ENCODE results near the gene TPTE2. TPM values are rescaled to one million over a fixed set of nuclear protein-coding genes. Genes with fewer than 3 reads are reported as not detected.
"Not testable (repeated sequence)": the region's sequence is repeated elsewhere in the genome, so short reads cannot be mapped to it uniquely, and the experiment has no call there.

Gene TPTE2
- total and polyA plus RNA-seq, 2 donors (not counting 1 experiment from before 2014, with no cell fraction given) = not detected

- H3K27ac ChIP-seq (ENCODE audit: insufficient read depth, low read length); DNase-seq (ENCODE audit: low read depth in 2 of 2); H3K9me3 ChIP-seq (ENCODE audit: control insufficient read depth, insufficient read depth, low read depth, low read length); H4K20me1 ChIP-seq (ENCODE audit: control insufficient read depth, extremely low read depth, insufficient read depth, low read length); H2AFZ ChIP-seq (ENCODE audit: low read length); H3K4me2 ChIP-seq (ENCODE audit: extremely low read depth, insufficient read depth, low read length); H3K36me3 ChIP-seq (ENCODE audit: control insufficient read depth, insufficient read depth, low read length); H3K4me1 ChIP-seq (ENCODE audit: control insufficient read depth, extremely low read depth, insufficient read depth, low read length); H3K27me3 ChIP-seq (ENCODE audit: control insufficient read depth, insufficient read depth, low read length); H3K9ac ChIP-seq (ENCODE audit: insufficient read depth, low read length); H3K79me2 ChIP-seq (ENCODE audit: control insufficient read depth, insufficient read depth, low read length); H3K4me3 ChIP-seq (replicated peaks in 1 of 4; ENCODE audit: control extremely low read depth in 1 of 4, insufficient read depth in 1 of 4, low read depth in 3 of 4, low read length in 4 of 4): not testable (repeated sequence)
These were observed 148.8 kb downstream of the TPTE2 start for GRCh38 chr13:19412494-19412893.

GRCh38 chr13:19382746-19383511, 178.4 kb downstream of the TPTE2 start:
- H3K4me3 ChIP-seq (replicated peaks in 1 of 4; ENCODE audit: control extremely low read depth in 1 of 4, insufficient read depth in 1 of 4, low read depth in 3 of 4, low read length in 4 of 4); H3K27me3 ChIP-seq (ENCODE audit: control insufficient read depth, insufficient read depth, low read length); H3K27ac ChIP-seq (ENCODE audit: insufficient read depth, low read length); H3K79me2 ChIP-seq (ENCODE audit: control insufficient read depth, insufficient read depth, low read length); H3K36me3 ChIP-seq (ENCODE audit: control insufficient read depth, insufficient read depth, low read length); H3K9me3 ChIP-seq (ENCODE audit: control insufficient read depth, insufficient read depth, low read depth, low read length); H4K20me1 ChIP-seq (ENCODE audit: control insufficient read depth, extremely low read depth, insufficient read depth, low read length); DNase-seq (ENCODE audit: low read depth in 2 of 2); H3K4me1 ChIP-seq (ENCODE audit: control insufficient read depth, extremely low read depth, insufficient read depth, low read length); H3K9ac ChIP-seq (ENCODE audit: insufficient read depth, low read length); H3K4me2 ChIP-seq (ENCODE audit: extremely low read depth, insufficient read depth, low read length); H2AFZ ChIP-seq (ENCODE audit: low read length): not testable (repeated sequence)

DNA sequence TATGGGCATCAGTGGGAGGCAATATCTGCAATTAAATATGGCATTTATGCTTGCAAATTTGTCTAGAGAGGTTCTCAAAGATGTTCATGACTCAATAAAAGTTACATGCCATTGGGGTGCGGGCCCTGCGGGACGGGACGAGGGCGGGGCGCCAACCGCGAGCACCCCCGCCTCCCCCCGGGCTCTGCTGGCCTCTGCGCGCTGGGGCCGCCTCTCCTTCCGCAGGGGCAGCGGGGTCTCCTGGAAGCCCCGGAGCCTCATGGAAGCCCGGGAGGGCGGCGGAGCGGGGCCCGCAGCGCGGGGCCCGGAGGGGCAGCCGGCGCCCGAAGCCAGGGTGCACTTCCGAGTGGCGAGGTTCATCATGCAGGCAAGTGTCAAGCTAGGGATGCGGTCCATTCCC, 179.2 kb downstream of the TPTE2 start:
- H3K4me2 ChIP-seq (ENCODE audit: extremely low read depth, insufficient read depth, low read length) = no peak overlapping the region
- H4K20me1 ChIP-seq (ENCODE audit: control insufficient read depth, extremely low read depth, insufficient read depth, low read length) = no peaks in the 10 kb centered on the region
- H3K9ac ChIP-seq (ENCODE audit: insufficient read depth, low read length) = no peak overlapping the region
- H3K27me3 ChIP-seq (ENCODE audit: control insufficient read depth, insufficient read depth, low read length) = no peaks in the 10 kb centered on the region
- H3K27ac ChIP-seq (ENCODE audit: insufficient read depth, low read length) = no peak overlapping the region
- H2AFZ ChIP-seq (ENCODE audit: low read length) = no peak overlapping the region
- H3K4me1 ChIP-seq (ENCODE audit: control insufficient read depth, extremely low read depth, insufficient read depth, low read length) = no peaks in the 10 kb centered on the region
- H3K4me3 ChIP-seq (replicated peaks in 1 of 4; ENCODE audit: control extremely low read depth in 1 of 4, insufficient read depth in 1 of 4, low read depth in 3 of 4, low read length in 4 of 4) = no peak overlapping the region
- H3K79me2 ChIP-seq (ENCODE audit: control insufficient read depth, insufficient read depth, low read length) = no peaks in the 10 kb centered on the region
- TF ChIP-seq, protein P1, sequence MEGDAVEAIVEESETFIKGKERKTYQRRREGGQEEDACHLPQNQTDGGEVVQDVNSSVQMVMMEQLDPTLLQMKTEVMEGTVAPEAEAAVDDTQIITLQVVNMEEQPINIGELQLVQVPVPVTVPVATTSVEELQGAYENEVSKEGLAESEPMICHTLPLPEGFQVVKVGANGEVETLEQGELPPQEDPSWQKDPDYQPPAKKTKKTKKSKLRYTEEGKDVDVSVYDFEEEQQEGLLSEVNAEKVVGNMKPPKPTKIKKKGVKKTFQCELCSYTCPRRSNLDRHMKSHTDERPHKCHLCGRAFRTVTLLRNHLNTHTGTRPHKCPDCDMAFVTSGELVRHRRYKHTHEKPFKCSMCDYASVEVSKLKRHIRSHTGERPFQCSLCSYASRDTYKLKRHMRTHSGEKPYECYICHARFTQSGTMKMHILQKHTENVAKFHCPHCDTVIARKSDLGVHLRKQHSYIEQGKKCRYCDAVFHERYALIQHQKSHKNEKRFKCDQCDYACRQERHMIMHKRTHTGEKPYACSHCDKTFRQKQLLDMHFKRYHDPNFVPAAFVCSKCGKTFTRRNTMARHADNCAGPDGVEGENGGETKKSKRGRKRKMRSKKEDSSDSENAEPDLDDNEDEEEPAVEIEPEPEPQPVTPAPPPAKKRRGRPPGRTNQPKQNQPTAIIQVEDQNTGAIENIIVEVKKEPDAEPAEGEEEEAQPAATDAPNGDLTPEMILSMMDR (conservative IDR thresholded peaks at IDR 0.05 in 1 of 2, IDR thresholded peaks at IDR 0.05 in 1 of 2; ENCODE audit: low read depth in 1 of 2, low read length in 2 of 2) = no peak
- TF ChIP-seq EZH2 (IDR thresholded peaks at IDR 0.05; ENCODE audit: low read length, missing control alignments) = no peak
- no peaks in the 10 kb centered on the region for H3K36me3 ChIP-seq (ENCODE audit: control insufficient read depth, insufficient read depth, low read length)
- DNase-seq (ENCODE audit: low read depth in 2 of 2) = no peak
- no peaks in the 10 kb centered on the region for H3K9me3 ChIP-seq (ENCODE audit: control insufficient read depth, insufficient read depth, low read depth, low read length)

Other genes starting within 250 kb of the TPTE2 start
- 18.3 and 18.7 TPM in 2 replicates for gene MPHOSPH8, start 72.1 kb upstream of the TPTE2 start, total RNA-seq
- gene MPHOSPH8, start 72.1 kb upstream of the TPTE2 start, polyA plus RNA-seq = 16.6 and 18.8 TPM in 2 replicates
- gene PSPC1, start 221.4 kb upstream of the TPTE2 start, total RNA-seq = 52.8 and 56.2 TPM in 2 replicates
- gene PSPC1, start 221.4 kb upstream of the TPTE2 start, polyA plus RNA-seq = 47.2 and 52.8 TPM in 2 replicates

Data from fibroblast of lung (primary cell).